Brain pericyte (primary cell): ENCODE results near the gene NF1.
"Not testable (repeated sequence)": the region's sequence is repeated elsewhere in the genome, so short reads cannot be mapped to it uniquely, and the experiment has no call there.

Experiments
- DNase-seq: peaks from one replicate; pipeline ENCODE4 v3.0.0-alpha.2; 2012; ENCODE audit warnings: low read depth, low spot score

Gene NF1

DNA sequence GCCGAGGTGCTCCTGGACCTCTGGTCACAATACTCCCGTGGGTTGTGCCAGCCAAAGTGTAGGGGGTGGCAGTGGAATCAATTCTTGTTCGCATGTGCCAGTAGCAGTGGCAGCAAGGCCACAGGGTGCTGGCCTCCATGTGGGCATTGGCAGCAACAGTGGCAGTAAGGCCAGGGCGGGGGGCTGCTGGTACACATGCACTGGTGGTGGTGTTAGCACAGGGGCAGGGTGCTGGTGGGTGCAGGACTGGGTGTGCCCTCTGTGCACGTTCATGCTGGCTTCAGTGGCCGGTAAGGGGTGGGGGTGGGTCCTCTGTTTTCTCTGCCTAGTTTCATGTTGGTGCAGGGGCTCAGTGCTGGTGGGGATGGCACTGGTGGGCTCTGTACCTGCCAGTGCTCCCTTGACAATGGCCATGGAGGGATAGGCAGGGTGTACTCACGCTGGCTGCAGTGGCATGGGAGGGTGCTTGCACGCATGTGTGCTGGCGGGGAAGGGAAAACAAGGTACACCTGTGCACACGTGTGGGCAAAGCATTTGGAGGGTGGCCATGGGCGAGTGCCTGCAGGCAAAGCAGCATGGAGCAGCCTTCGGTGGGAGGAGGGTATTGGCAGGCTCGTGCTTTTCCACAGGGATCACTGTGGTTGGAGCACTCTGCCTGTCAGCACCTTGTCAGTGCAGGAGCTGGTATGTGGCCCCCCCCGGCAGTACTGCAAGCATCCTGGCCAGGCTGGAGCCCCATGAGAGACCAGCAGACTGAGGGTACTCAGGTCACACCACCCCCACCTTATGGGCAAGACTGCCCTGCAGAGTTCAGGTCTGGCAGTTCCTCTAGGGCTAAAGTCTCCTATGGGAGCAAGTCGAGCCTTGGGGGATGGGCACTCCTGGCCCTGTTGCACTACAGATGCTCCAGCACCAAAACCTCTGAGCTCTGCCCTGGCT lies 35.8 kb downstream of the NF1 start:
- DNase-seq: no peak

DNA sequence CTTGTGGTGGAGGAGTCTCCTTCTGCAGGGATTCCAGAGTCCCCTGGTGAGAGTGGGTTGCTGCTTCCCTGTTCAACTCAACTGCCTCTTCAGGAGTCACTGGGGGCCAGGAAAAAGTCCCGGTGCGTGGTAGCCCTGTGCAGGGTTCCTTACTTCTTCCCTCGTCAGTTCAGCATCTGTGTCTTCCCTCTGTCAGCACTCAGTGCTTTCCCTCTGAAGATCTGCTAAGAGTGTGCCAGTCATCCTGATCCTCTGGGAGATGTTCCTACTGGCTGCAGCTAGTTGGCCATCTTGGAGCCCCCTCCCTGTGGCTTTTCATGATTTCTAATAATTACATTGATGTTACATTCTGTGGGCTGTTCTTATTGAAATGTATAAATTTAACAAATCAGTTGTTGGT lies 36.5 kb downstream of the NF1 start:
- no peak for DNase-seq

GRCh38 chr17:31132977-31133376 lies 38.2 kb downstream of the NF1 start:
- DNase-seq: no peak

DNA sequence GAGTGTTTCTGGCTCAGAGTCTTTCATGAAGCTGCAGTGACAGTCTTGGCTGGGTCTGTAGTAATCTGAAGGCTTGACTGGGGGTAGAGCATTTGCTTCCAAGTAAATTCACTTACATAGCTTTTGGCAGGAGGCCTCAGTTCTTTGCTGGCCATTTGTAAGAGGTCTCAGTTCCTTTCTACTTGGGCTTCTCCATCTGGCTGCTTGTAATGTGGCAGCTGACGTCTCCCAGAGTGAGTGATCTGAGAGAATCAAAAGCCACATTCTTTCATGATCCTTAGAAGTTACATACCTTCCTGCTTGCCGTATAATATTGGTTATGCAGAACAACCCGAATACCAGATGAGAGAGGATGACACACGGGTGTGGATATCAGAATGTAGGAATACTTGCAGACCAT lies 39.8 kb downstream of the NF1 start:
- no peak for DNase-seq

DNA sequence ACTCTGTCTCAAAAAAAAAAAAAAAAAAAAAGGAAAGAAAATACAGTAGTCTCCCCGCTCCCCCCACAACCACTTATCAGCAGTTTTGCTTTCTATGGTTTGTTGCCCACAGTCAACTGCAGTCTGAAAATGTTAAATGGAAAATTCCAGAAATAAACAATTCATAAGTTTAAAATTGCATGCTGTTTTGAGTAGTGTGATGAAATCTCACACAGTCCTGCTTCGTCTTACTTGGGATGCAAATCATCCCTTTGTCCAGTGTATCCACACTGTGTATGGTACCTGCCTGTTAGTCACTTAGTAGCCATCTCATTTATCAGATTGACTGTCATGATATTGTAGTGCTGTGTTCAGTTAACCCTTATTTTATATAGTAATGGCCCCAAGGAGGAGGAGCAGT lies 41.5 kb downstream of the NF1 start:
- no peak for DNase-seq

DNA sequence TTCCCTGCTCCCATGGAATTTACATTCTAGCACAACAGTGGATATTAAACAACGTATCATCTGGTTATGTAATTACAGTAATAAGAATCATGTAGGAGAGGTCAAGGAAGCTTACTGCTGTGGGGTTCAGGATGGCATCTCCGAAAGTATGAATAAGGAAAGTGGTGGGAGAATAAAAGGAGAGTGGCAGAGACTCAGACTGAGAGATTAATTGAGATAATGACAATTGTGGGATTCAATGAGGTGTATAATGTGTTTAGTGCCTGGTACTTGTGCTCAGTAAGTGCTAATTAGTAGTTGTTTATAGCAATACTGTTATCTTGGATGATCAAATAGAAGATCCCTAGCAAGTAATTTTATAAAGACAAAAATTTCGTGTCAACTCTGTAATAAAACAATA lies 45.3 kb downstream of the NF1 start:
- no peak for DNase-seq

GRCh38 chr17:31144428-31144827 lies 49.7 kb downstream of the NF1 start:
- no peak for DNase-seq

- DNase-seq: no peak
Measured at GRCh38 chr17:31144836-31145235, 50.1 kb downstream of the NF1 start.

DNA sequence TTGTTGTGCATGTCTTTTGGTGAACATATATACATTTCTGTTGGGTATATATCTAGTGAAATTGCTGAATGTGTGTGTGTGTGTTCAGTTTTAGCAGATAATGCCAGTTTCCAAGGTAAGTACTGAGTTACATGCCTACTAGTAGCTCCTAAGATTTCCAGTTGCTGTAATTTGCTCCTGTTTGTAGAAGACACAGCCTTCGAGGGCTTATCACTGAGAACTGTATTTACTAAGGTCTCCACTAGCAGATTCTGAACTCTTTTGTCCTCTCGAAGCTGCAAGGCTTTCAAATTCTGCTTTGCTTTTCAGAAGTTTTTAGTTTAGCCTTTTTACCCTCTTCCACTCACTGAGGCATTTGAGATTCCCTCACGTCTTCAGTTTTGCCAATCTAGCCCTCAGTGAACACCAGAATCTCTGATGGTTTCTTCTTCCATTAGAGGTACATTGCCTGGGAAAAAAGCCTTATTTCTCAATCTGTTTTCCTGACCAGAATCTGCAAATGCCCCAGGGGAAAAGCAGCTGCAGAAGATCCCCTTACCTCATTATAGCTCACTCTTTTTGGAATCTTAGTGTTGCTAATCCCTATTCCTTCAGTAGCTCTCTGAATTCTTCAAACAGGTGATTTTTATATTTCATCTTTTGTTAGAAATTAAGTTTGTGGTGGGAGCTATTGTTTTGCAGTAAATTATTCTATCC lies 52.9 kb downstream of the NF1 start:
- DNase-seq: no peak

DNA sequence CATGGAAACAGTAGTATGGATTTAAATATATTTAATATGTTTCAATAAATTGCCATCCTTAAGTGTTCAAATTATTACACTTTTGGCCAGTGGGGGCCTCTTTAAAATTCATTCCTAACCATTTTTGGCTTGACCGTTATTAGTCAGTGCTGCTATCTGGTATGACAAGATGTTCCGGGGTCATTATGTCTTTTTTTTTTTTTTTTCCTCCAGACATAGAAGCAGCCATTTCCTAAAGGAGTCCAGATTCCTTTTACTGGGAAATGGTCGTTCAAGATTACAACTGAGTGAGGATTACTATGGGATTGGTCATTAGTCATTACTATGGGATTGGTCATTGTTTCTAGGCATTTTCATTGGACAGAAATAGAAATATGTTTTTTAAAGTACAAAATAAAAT lies 53.4 kb downstream of the NF1 start:
- no peak for DNase-seq

DNA sequence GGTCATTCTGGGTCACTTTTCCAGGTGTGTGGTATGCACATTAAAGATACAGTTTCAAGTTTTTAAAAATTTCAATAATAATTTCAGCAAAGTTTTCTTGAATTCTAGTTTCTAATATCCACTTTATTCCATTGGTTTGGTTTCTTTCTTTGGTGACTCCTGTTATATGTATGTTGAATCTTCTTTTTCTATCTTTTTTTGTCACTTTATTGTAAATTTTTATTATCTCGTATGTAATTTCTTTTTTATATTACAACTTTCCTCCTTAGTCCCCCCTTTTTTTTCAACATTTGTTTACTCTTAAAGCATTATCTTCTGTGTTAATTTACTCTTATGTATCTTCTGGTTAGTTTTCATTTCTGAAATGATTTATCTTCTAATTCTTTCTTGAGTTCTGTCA lies 57.5 kb downstream of the NF1 start:
- no peak for DNase-seq

GRCh38 chr17:31155208-31155810 lies 60.5 kb downstream of the NF1 start:
- DNase-seq: no peak

- no peak for DNase-seq
Measured at GRCh38 chr17:31156326-31156725, 61.5 kb downstream of the NF1 start.

- not testable (repeated sequence) for DNase-seq
Measured at GRCh38 chr17:31156864-31157263, 62.1 kb downstream of the NF1 start.

GRCh38 chr17:31158746-31159377 lies 64.1 kb downstream of the NF1 start:
- no peak for DNase-seq

GRCh38 chr17:31163091-31163781 lies 68.5 kb downstream of the NF1 start:
- no peak for DNase-seq

DNA sequence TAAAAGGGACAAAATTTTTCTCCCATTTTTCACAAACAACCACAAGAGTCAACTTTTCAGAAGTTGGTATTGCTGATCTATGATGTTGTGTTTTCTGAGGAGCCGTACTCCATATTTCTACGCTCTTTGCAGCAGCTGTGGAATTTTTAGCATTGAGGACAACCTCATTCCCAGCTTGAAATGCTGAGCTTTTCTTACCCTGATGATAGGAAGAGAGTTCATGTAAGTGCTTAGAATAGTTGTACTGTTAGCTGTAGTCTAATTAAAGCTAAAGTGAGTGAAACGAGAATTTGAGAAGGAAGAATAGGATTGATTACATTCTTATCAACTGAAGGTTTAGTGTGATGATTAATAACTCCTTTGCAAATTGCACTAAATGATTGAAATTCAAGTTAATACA lies 72.3 kb downstream of the NF1 start:
- DNase-seq: no peak

DNA sequence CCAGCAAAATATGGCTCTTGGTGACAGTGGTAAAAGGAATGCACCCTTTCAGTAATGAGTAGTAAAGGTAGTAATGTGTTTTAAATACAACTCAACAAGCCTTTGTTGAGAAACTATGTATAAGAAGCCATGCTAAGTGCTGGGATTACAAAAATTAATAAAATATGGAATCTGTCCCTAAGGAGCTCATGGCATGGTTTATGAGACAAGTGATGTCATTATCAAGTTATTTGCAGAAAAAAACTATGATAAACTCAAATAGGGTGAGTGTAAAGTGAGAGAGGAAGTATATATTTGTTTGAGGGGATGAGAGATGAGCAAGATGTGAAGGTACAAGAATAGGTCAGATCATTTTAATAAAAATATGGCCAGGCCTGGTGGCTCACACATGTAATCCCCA lies 76.9 kb downstream of the NF1 start:
- DNase-seq: no peak

DNA sequence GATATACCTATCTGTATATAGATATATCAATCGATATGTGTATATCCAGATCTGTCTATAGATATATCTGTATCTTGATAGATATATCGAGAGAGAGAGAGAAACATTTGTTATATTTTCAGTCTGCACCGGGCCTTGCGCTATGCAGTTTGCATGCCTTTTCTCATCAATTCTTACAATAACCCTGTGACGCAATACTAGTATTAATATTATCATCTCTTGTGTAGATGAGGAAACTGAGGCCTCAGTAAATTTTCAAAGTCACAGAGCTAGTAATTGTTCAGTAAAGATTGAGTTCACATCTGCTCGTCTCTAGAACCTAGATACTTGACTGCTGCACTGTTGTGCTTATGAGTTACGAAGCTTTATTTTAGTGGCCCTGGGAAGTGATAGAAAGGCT lies 77.6 kb downstream of the NF1 start:
- no peak for DNase-seq

- DNase-seq: no peak
Measured at GRCh38 chr17:31174215-31174614, 79.4 kb downstream of the NF1 start.

GRCh38 chr17:31175237-31175636 lies 80.5 kb downstream of the NF1 start:
- DNase-seq: no peak

DNA sequence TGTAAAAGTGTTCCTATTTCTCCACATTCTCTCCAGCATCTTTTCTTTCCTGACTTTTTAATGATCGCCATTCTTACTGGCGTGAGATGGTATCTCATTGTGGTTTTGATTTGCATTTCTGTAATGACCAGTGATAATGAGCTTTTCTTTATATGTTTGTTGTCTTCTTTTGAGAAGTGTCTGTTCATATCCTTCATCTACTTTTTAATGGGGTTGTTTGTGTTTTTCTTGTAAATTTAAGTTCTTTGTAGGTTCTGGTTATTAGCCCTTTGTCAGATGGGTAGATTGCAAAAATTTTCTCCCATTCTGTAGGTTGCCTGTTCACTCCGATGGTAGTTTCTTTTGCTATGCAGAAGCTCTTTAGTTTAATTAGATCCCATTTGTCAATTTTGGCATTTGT lies 81.4 kb downstream of the NF1 start:
- DNase-seq: not testable (repeated sequence)
